SK-MEL-5 (cell line): ENCODE results near the gene STXBP5. TPM values are rescaled to one million over a fixed set of nuclear protein-coding genes. Genes with fewer than 3 reads are reported as not detected.
A peak's percentile ranks its signal among the peaks of the same experiment; 100 is the strongest.

Source experiments
- DNase-seq: peaks from one replicate; pipeline ENCODE4 v3.0.0-alpha.2; 2016; ENCODE audit warnings: low read depth, low spot score
- in situ Hi-C: cut with HindIII; loops from 2 replicates; pipeline ENCODE4 v1.10.0; 2016; ENCODE audit warnings: low sequenced_read_pairs, high pct_unique_total_duplicates, low pct_unique_long_range_greater_than_20kb
- polyA plus RNA-seq, 2 experiments: library from polyadenylated mRNA; depleted of rRNA; stranded (reverse); fragments of >200 nt; gene quantifications; 2 replicates each; pipeline ENCODE4 v1.2.3, GENCODE V29; 2015
- total RNA-seq: library from RNA; depleted of rRNA; stranded (reverse); fragments of >200 nt; shearing (Covaris generic); gene quantifications from 2 replicates; pipeline ENCODE4 v1.2.3, GENCODE V29; 2014; rRNA removed

The STXBP5 gene
- 24.1 and 39.9 TPM in 2 replicates for total RNA-seq
- 9.3 and 13.3 TPM in 2 replicates for polyA plus RNA-seq (2015; cell fraction: cytosol; rRNA removed)
- 25.3 and 28.3 TPM in 2 replicates for polyA plus RNA-seq (2015; cell fraction: nucleus; rRNA removed)

- DNase-seq, result peak; percentile 32
Measured at GRCh38 chr6:147204060-147204785, at the start of gene STXBP5. TSS of gene STXBP5 (plus strand) at chr6:147204417. CDS start at chr6:147204533, 116 bp downstream.

GRCh38 chr6:147154454-147154853 lies 49.8 kb upstream of the STXBP5 start:
- no peak for DNase-seq
- in situ Hi-C loops, result no loop called here

More at GRCh38 chr6:147204060-147204785, at the start of gene STXBP5:
- in situ Hi-C loops, result loop anchor here (25.0 kb wide), 1 partner anchor 292 kb away; no protein-coding TSS in a partner anchor

- DNase-seq, result peak; percentile 4
- in situ Hi-C loops, result no loop called here
Measured at GRCh38 chr6:147156218-147156617, 48.0 kb upstream of the STXBP5 start.

GRCh38 chr6:147156799-147157382 lies 47.3 kb upstream of the STXBP5 start:
- in situ Hi-C loops, result no loop called here
- DNase-seq, result no peak

GRCh38 chr6:147157930-147158329 lies 46.3 kb upstream of the STXBP5 start:
- no peak for DNase-seq
- in situ Hi-C loops, result no loop called here

- in situ Hi-C loops, result no loop called here
- no peak for DNase-seq
Measured at GRCh38 chr6:147158881-147159280, 45.3 kb upstream of the STXBP5 start.

- in situ Hi-C loops, result no loop called here
Measured at GRCh38 chr6:147159536-147160374, 44.5 kb upstream of the STXBP5 start.

GRCh38 chr6:147160593-147160992 lies 43.6 kb upstream of the STXBP5 start:
- DNase-seq, result no peak
- in situ Hi-C loops, result no loop called here

More at GRCh38 chr6:147159536-147160374, 44.5 kb upstream of the STXBP5 start:
- no peak for DNase-seq

GRCh38 chr6:147161253-147161973 lies 42.8 kb upstream of the STXBP5 start:
- in situ Hi-C loops, result no loop called here

GRCh38 chr6:147161974-147162495 lies 42.2 kb upstream of the STXBP5 start:
- no peak for DNase-seq
- in situ Hi-C loops, result no loop called here

More at GRCh38 chr6:147161253-147161973, 42.8 kb upstream of the STXBP5 start:
- no peak for DNase-seq

- in situ Hi-C loops, result no loop called here
- no peak for DNase-seq
Measured at GRCh38 chr6:147164761-147165160, 39.5 kb upstream of the STXBP5 start.

- in situ Hi-C loops, result no loop called here
- peak; percentile 60 for DNase-seq
Measured at GRCh38 chr6:147166360-147166944, 37.8 kb upstream of the STXBP5 start.

GRCh38 chr6:147166992-147167391 lies 37.2 kb upstream of the STXBP5 start:
- peak; percentile 7 for DNase-seq
- in situ Hi-C loops, result no loop called here

- in situ Hi-C loops, result no loop called here
- peak; percentile 7 for DNase-seq
Measured at GRCh38 chr6:147167576-147168461, 36.4 kb upstream of the STXBP5 start.

GRCh38 chr6:147169529-147169928 lies 34.7 kb upstream of the STXBP5 start:
- DNase-seq, result no peak
- in situ Hi-C loops, result no loop called here

GRCh38 chr6:147170269-147170668 lies 33.9 kb upstream of the STXBP5 start:
- DNase-seq, result no peak
- in situ Hi-C loops, result no loop called here
